Measurements from ENCODE around the gene IGFL4.

The IGFL4 gene

DNA sequence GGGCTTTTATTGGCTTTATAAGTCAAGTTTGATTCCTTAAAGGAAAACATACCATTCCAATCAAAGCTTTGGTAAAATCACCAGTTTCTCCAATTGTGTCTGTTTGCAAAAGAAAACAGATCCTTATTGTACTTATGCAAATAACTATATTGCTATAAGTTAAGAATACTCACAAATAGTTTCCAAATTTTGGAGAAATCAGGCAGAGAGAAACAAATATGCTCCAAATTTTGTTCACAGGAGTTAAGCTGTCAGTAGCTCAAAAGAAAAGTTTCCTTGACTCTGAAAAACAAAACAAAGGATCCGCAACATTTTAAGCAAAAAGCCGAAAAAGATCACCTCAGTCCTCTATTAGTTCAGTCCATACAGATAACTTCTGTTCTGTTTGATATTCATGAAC, 19.2 kb upstream of the IGFL4 start:
- no peak for DNase-seq

DNA sequence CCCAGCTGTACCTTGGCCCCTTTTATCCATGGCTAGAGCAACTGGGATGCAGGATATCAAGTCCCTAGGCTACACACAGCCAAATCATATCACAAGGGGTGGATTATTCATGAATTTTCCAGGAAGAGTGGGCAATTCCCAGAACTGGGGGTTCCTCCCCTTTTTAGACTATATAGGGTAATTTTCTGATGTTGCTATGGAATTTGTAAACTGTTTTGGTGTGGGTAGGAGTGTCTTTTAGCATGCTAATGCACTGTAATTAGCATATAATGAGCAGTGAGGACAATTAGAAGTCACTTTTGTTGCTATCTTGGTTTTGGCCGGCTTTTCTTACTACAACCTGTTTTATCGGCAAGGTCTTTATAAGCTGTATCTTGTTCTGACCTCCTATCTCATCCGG, 18.0 kb upstream of the IGFL4 start:
- no peak for DNase-seq

DNA sequence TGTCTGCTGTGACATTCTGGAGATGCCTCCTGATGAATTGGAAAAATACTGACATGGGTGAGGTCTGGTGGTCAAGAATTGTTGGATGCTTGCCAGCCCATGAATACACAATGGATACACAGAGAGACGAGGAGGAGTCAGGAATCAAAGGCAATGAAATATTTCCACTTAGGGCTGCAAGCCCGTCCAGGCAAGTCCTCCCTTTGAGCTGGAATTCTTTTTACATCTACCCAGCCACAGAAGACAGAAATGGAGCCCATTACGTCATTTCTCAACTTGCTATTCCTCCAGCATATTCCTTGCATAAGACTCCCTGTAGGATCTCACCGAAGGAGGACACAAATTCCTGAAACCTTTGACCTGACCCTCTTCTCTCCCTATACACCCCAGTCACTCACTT, 15.7 kb upstream of the IGFL4 start:
- no peak for DNase-seq

DNA sequence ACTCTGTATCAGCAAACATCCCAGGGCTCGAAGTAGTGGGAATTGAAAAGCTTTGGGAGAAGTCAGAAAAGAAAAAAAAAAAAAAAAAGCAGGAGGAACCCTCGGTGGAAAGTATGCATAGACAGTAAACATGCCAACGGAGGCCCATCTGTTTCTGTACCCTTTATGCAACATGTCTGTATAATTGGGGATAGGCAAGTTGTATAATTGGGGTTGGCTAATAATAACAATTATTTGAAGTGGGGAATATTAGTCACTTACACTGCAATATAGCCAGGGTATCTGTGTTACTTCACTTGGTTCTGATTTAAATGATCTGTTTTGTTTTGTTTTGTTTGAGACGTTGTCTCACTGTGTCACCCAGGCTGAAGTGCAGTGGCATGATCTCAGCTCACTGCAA, 12.1 kb upstream of the IGFL4 start:
- DNase-seq, result no peak

DNA sequence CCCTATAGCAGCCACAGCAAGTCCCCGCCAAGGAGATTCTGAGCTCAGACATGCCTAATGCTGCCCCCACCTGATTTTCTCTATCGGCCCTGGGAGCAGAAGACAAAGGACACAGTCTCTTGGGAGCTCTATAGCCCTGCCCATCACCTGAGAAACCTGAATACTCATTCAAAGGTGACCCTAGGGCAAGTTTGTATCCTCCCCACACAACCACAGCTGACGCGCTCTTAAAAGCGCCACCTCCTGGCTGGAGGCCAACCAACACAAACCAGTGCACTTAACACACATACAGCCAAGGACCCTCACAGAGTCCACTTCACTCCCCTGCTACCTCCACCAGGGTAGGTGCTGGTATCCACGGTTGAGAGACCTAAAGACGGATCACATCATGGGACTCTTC, 8.8 kb upstream of the IGFL4 start:
- no peak for DNase-seq

DNA sequence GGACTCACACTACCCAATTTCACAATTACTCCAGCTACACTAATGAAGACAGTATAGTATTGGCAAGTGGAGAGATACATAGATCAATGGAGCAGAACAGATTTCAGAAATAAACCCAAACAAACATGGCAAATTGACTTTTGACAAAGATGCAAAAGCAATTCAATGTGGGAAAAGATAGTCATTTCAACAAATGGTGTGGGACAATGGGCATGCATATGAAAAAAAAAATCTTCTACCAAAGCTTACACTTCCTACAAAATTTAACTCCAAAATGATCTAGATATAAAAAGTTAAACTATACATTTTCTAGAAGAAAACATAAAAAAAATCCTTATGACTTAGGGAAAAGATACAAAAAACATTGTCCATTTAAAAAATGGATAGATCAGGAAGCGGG, 2.7 kb upstream of the IGFL4 start:
- no peak for DNase-seq

DNA sequence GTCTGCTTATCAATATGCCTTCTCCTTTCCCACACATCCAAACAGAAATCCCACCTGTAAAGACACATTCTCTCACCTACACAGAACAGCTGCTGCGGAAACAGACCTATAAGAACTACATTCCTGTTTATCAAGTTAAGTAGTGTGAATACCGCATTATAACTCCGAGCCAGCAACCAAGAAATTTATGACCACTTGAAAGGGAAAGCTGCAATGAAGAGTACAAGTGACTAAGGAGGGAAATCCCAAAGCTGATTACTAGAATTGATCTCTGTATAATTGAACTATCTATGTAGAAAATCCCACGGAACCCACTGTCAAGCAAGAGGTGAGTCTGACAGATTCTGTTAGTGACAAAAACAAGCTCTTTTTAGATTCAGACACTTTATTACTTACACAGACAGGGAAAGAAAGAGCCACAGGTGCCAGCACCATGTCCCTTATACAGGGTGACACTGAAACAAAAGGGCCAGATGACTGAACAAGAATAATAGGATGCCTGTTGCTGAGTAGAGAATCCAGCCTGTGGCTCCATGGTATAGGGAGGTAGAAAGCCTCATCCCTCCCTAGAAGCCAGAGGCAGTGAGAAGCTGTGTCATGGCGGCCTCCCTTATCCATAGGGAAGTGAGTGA, 1.6 kb upstream of the IGFL4 start:
- no peak for DNase-seq

DNA sequence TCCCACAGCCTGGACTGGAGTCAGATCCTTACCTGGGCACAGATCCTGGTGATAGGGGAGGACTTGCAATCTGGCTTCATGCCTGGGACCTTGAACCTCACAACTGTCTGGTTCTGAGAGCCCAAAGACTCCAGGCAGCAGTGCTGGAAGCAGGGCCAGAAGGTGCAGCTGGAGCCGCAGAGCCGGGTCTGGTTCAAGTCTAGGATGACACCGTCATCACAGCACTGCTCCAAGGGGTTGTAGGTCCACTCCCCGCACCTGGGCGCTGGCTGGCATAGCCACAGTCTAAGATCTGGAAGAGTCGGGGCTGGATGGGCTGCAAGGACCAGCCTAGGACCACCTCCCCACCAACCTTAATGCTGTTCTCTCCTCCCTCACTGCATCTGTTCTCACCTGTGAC, 677 bp downstream of the IGFL4 start:
- DNase-seq, result no peak

DNA sequence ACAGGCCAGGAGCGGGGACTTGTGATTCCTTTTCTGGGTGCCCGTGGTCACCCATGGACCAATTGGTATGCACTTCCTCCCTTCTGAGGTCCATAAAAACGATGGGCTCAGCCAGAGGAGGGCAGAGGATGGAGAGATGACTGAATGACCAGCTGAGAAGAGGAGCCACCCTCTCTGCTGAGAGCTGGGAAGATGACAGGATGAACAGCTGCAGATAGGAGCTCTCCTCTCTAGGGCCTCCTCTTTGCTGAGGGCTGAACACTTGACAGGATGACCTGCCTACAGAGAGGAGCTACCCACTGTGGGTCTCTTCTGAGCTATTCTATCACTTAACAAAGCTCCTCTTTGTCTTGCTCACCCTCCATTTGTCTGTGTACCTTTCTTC, 4.1 kb downstream of the IGFL4 start:
- DNase-seq, result no peak

DNA sequence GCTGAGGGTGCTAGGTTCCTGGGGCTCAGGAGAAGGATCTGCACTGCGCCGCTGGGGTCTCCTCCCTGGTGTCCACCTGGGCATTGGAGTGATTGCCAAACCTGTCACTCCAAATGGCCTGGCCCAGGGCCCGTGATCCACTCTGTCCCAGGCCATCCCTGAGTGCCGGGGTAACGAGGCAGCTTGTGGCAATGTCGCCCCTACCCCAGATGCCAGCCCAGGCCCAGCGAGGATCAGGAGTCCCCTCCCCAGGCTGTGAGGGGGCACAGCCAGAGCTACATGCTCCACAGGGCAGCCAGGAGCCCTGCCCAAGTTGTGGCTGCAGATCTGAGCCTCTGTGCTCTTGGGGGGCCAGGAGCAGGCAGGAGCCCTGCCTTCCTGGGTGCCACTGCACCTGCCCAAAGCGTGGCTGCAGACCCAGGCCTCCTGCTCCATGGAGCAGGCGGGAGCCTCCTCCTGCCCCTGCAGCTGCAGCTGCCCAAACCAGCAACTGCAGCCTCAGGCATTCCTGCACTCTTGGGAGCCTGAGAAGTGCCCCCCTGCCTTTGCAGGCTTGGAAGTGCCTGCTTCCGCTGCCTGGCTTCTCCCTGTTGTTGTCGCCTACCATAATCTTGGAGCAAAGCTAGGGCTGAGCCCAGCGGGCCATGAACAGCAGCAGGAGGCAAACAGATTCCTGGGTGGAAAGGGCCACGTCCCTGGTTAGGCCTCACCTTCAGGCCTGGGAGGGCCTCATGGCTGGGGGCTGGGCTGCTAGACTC, 4.6 kb downstream of the IGFL4 start:
- no peak for DNase-seq

DNA sequence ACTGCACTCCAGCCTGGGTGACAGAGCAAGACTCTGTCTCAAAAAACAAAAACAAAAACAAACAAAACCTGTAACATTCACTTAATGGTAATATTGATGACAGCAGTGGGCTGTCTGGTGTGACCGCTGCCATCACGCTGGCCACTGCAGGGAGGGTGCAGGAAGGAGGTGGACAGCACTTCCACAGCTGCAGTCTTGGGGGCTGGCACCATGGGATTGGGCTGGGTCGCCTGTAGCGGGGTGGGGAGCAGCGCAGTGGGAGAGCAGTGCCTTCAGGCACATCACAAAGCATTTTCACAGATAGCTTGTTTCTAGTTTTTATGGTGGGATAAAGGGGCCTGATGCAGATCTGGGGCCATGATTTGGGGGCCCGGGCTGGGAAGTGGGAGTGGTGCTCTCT, 5.3 kb downstream of the IGFL4 start:
- DNase-seq, result no peak

DNA sequence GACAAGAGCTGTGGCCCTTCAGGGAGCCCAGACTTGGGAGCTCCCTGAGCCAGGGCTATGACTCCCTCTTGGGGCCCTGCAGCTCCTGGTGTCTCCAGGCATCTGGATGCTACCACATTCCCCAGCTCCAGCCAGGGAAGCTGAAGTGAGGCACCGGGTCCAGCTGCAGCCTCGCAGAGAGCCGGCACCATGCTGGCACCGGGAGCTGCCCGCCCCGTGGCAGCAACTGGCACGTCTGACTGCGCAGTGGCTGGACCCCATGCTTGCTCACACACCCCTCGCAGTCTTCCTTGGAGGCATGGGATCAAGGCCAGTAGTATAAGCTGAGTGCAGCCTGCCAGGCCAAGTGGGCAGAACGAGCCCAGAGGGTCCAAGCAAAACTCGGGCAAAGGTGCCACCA, 7.4 kb downstream of the IGFL4 start:
- no peak for DNase-seq

DNA sequence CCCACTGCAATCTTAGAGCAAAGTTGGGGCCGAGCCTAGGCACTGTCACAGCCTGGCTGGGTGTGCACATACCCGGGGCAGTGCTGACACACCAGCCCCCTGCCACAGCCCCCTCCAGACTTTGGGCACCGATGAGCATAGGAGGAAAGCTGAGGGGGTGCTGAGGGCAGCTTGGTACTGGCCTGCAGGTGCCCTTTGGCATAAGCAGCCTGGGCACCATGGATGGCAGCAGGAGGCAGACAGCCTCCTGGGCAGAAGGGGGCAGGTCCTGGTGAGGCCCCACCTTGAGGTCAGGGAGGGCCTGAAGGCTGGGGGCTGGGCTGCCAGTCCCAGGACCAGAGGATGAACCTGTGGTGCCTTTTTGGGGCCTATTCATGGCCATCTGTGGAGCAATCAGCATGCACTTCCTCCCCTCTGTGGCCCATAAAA, 8.2 kb downstream of the IGFL4 start:
- no peak for DNase-seq

DNA sequence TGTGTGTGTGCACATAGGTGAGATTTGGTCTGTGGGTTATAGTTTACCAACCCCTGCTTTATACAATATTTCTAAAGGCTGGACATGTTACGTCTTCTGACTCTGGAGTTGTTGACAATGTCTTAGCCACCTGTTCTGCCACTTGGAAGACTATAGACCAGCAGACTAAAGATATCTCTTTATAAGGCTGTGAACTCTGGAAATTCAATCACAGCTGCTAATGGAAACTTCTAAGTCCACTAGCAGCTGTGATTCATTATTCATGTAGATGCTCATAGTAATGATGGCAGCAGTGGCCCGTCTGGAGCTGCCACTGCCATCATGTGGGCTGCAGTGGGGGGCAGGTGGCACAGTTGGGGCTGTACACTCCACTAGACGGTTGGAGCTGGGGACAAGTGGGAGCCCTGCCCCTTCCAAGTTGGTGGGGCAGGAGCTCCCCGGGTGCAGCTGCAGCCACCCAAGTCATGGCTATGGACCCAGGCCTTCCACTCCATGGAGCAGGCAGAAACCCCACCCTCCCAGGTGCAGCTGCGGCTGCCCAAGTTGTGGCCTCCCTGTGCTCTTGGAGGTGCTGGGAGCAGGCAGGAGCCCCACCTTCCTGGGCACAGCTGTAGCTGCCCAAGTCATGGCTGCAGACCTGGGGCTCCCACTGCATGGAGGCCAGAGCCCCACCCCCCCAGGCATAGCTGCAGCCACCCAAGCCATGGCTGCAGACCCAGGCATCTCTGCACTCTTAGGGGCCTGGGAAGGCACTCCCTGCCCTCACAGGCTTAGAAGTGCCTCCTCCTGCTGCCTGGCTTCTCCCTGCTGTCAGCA, 8.8 kb downstream of the IGFL4 start:
- no peak for DNase-seq

DNA sequence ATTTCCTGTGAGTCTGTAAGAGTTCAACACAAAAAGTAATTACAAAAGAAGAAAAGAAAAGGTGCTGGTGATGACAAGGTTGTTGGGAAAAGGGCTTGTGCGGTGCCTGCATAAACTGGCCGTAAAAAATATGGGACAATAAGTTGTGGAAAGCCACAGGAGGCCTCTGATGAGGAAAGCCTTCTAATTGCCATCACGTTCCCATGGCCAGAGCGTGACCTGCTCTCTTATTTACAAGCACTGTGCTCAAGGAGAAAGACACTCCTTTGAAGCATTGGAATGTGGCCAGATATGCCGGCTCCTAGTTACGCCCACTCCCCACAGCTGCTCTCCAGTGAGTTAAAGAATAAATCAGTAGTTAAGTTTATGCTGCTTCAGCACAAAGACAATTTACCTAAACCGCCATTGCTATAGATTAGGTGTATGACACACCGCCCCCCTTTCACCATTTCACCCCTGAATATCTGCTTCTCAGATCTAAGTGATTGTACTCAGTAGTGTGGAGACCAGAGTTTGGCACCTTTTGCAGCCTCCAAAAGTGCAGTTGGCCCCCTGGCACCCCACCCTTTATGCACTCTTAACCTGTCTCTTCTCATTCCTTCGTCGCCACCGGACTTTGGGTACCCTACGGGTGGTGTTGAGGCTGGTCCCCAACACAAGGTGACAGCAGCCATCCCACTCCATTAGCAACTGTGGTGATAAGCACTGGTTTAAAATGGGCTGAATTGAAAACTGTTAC, 9.8 kb downstream of the IGFL4 start:
- no peak for DNase-seq

DNA sequence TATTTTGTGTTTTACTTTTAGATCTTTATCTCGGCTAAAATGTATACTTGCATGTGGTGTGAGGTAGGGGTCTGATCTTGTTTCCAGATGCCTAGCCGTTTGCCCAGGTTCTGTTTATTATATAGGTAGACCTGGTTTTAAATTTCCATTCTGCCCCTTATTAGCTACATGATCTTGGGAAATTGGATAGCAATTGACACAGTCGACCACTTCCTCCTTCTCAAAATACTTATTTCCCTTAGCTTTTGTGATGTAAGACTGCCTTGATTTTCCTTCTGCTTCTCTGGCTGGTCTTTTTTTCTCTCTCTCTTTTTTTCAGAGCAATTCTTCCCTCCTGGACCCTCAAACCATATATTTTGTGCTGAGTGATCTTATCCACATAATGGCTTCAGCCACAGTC, 15.0 kb downstream of the IGFL4 start:
- DNase-seq, result peak; percentile 16

DNA sequence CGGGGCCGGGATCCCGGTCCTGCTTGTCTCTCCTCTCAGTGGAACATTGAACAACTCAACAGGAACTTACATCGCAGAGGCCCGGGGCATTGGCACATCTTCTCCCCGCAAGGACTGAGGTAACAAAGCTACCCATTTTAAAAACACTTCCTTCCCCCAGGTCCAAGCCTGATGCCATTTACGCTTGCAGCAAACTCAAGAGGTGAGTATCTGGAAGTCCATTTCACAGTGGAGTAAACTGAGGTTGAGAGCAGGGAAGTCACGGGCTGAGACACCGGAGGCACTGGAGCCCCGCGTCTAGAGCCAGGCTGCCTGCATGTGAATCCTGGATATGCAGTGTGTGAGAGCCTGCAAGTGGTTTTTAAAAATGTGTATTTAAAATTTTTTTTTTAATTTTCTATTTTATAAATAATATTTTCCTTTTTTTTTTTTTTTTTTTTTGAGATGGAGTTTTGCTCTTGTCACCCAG, 17.5 kb downstream of the IGFL4 start:
- DNase-seq, result no peak

DNA sequence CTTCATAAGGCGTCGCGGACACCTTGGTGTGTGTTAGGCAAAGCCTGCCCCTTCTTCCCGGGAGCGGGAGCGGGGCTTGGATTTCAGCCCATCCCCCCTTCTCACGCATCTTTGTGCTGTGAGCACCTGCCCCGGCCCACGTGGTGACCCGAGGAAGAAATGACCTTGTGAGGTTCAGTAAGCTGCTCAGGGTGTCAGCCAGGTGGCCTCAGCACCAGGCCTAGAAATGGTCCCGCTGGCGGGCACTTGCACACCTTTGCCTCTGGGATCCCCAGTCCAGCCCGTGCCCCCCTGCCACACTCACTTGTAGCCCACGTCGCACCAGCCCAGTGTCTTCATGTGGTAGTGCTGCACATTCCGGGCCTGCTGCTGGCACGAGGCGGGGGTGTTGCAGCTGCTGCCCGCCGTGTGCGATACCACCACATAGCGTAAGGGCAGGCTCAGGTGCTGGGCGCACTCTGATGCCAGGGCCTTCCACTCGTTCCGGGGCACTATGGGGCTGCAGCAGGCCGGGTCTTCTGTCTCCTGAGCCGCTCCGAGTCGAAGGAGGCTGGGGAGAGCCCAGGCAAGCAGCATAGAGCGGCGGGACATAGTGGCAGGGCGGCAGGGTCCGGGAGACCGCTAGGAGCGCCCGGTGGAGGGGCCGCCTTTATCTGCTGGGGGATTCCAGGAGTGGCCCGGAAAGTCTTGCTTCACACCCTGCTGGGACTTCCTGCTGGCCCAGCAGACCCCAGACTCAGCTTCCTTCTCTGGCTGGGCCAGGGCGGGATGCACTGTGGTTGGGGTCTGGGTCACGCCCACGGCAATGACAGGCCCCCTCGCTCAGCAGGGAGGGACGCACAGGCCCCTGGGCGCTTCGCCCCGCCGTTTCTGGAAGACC, 18.1 kb downstream of the IGFL4 start, which contains the start of gene PGLYRP1:
Gene PGLYRP1, minus strand, starts transcription at position 623 of the 880 bp plus-strand sequence. Its CDS starts 32 bp downstream, at position 591.
- DNase-seq, result no peak

DNA sequence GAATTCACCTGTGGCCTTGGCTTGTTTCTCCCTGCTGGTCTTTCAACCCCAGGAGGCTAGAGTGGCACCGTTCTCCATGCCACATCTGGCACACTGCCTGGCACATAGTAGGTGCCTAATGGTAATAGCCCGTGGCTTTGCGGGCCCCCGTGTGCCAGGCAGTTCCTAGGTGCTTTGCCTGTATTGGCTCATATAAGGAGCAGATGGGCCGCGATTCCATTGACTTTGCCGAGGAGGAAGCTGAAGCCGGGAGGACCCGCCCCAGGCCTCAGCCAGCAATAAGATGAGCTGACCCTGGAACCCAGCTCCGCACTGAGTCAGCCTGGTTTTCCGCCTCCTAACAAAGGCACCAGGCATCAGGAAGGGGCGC, 18.8 kb downstream of the IGFL4 start:
- DNase-seq, result no peak

DNA sequence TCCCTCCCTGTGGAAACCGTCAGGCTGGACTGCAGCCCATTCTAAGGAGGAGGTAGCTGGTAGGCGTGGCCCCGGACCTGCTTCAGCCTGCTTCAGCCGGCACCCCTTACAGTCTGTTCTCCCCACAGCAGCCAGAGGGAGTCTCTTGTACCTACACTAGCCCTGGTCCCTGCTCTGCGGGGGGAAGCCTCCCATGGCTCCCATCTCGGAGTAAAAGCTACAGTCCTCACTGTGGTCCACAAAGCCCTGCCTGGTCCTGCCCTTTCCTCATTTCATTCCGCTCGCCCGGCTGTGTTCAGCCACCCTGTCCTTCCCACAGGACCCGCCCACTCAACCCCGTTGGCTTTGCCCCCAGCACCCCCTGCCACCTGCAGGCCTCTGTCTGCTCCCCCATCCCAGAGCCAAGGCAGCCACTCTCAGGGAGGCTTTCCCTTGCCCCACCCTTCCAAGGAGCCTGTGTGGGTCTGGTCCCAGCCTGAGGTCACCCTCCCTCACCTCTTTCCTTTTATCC, 19.2 kb downstream of the IGFL4 start:
- DNase-seq, result no peak

DNA sequence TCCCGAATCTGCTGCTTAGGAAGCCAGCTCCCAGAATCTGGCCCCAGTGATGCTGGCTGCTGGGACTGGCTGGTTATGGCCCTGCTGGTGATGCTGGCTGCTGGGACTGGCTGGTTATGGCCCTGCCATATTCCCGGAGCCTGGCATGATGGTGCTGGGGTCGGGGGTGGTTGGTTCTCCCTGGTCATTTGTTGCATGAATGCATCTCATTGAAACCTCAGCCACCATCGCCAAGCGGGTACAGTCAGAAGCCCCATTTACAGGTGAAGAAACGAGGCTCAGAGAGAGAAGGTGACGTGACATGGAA, 20.0 kb downstream of the IGFL4 start:
- no peak for DNase-seq

DNA sequence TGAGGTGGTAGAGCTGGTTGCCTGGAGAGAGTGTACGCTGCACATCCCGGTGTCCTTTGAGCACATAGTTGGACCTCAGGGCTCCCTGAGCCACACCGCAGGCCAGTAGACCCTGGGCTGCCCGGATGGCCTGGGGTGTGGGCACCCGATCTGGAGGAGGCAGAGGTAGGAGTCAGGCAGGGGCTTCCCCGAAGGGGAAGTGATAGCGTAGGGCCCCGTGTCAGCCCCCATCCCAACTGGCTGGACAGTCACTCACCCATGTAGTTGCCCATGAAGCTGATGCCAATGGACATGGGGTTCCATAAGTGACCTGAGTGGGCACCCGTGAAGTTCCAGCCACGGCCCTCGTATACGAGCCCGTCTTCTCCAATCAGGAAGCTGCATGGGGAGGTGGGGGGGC, 21.5 kb downstream of the IGFL4 start:
- DNase-seq, result no peak

Data from suppressor macrophage treated with lipopolysaccharide for 4 hours (primary cell).